Fibroblast of lung (primary cell): ENCODE measurements around the gene ITGA2.

ENCODE experiments used
- EZH2 ChIP-seq: IDR thresholded peaks from 2 replicates; pipeline ENCODE4 v1.5.1; 2012; ENCODE audit warnings: low read length, control low read depth, mild to moderate bottlenecking; ENCODE audit errors: missing control alignments
- TF ChIP-seq, protein P1 (sequence below), 2 donors: IDR thresholded peaks in 1 of 2; conservative IDR thresholded peaks in 1 of 2; 1 replicate in 1 of 2; 2 replicates in 1 of 2; pipeline ENCODE4 v1.5.1; 2011 to 2012; ENCODE audit warnings: low read length in 2 of 2, control low read depth in 1 of 2, inconsistent platforms in 1 of 2, low read depth in 1 of 2, mild to moderate bottlenecking in 1 of 2

GRCh38 chr5:53024535-53024934 is 35.4 kb downstream of the ITGA2 start:
- TF ChIP-seq, protein P1, sequence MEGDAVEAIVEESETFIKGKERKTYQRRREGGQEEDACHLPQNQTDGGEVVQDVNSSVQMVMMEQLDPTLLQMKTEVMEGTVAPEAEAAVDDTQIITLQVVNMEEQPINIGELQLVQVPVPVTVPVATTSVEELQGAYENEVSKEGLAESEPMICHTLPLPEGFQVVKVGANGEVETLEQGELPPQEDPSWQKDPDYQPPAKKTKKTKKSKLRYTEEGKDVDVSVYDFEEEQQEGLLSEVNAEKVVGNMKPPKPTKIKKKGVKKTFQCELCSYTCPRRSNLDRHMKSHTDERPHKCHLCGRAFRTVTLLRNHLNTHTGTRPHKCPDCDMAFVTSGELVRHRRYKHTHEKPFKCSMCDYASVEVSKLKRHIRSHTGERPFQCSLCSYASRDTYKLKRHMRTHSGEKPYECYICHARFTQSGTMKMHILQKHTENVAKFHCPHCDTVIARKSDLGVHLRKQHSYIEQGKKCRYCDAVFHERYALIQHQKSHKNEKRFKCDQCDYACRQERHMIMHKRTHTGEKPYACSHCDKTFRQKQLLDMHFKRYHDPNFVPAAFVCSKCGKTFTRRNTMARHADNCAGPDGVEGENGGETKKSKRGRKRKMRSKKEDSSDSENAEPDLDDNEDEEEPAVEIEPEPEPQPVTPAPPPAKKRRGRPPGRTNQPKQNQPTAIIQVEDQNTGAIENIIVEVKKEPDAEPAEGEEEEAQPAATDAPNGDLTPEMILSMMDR (conservative IDR thresholded peaks at IDR 0.05 in 1 of 2, IDR thresholded peaks at IDR 0.05 in 1 of 2; ENCODE audit: low read depth in 1 of 2, low read length in 2 of 2) = no peak
- TF ChIP-seq EZH2 = no peak
